Activated T-helper 1 cell treated with anti-CD3 and anti-CD28 coated beads, Interleukin-2, amount 50 U/mL, for 16 hours (primary cell): ENCODE results near the gene HIP1R.

Experiments used
- DNase-seq, 2 donors: peaks; one replicate each; pipeline ENCODE4 v3.0.0-alpha.2; 2020; ENCODE audit warnings: low read depth in 1 of 2, low spot score in 1 of 2

HIP1R gene

DNA sequence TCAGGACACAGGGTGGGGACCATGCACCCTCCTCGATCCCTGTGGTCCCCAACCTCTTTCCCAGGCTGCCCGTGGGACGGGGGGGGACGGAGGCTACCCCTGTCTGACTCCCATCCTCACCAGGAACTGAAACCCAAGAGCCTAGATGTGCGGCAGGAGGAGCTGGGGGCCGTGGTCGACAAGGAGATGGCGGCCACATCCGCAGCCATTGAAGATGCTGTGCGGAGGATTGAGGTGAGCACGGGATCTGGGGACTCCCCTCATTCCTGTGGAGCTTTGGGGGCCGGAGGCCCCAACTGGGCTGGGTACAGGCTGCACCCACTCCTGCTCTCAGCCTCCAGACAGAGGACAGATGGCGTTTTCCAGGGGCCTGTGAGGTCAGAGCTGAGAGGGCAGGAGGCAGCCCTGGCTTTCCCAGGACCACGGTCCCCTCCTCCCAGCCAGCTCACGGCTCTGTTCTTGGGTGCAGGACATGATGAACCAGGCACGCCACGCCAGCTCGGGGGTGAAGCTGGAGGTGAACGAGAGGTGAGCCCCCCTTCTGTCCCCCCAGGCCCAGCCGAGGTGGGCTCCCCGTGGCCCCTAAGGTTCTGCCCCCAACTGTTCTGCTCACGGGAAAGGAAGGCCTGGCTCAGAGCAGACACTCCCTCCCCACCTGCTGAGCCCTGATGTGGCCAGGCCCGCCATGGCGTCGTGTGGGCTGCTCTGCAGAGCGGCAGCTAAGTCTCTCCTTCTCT, 24.2 kb downstream of the HIP1R start:
- DNase-seq: no peak

DNA sequence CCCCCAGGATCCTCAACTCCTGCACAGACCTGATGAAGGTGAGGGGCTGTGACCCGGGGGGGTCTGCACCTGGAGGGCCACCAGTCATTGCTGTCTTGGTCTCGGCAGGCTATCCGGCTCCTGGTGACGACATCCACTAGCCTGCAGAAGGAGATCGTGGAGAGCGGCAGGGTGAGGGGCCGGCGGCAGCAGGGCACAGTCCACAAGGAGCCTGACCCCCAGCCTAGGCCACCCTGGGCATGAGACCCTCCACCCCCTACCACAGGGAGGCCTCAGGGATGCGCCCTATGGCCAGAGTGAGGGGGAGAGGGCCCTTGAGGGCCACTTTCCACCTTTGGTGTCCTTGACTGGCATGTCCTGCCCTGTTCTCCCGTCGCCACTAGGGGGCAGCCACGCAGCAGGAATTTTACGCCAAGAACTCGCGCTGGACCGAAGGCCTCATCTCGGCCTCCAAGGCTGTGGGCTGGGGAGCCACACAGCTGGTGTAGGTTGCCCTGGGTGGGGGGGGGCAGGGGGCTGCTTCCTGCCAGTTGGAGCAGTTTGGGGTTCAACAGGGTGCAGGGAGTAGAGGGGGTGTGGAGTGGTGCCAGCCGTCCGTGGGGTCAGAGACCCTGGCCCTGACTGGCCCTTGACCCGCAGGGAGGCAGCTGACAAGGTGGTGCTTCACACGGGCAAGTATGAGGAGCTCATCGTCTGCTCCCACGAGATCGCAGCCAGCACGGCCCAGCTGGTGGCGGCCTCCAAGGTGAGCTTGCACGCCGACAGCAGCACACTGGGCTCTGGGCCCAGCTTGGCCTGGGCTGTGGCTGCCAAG, 25.0 kb downstream of the HIP1R start:
- peak; percentile 68 to 69 for DNase-seq

DNA sequence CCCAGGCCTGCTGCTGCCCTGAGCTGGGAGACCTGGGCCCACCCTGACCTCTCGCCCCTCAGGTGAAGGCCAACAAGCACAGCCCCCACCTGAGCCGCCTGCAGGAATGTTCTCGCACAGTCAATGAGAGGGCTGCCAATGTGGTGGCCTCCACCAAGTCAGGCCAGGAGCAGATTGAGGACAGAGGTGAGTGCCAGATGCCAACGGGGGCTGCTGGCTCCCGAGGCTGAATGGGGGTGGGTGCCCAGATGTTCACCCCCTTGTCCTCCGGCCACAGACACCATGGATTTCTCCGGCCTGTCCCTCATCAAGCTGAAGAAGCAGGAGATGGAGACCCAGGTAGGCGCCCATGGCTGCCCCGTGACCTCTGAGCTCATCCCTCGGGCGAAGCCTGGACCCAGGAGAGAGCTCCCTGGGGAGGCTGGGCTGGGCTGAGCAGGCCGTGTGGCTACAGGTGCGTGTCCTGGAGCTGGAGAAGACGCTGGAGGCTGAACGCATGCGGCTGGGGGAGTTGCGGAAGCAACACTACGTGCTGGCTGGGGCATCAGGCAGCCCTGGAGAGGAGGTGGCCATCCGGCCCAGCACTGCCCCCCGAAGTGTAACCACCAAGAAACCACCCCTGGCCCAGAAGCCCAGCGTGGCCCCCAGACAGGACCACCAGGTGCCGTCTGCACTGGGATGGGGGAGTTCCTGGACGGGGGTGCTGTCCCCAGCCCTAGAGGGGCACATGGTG, 25.8 kb downstream of the HIP1R start:
- no peak for DNase-seq

DNA sequence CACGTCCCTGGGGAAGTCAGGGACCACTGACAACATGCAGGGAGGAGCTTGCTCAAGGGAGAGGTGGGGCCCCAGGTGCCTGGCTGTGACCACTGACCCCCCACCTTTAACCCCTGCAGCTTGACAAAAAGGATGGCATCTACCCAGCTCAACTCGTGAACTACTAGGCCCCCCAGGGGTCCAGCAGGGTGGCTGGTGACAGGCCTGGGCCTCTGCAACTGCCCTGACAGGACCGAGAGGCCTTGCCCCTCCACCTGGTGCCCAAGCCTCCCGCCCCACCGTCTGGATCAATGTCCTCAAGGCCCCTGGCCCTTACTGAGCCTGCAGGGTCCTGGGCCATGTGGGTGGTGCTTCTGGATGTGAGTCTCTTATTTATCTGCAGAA, 26.3 kb downstream of the HIP1R start:
- no peak for DNase-seq

DNA sequence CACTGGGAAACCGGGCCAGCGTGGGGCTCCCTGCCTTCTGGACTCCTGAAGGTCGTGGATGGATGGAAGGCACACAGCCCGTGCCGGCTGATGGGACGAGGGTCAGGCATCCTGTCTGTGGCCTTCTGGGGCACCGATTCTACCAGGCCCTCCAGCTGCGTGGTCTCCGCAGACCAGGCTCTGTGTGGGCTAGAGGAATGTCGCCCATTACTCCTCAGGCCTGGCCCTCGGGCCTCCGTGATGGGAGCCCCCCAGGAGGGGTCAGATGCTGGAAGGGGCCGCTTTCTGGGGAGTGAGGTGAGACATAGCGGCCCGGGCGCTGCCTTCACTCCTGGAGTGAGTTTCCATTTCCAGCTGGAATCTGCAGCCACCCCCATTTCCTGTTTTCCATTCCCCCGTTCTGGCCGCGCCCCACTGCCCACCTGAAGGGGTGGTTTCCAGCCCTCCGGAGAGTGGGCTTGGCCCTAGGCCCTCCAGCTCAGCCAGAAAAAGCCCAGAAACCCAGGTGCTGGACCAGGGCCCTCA, 26.9 kb downstream of the HIP1R start:
- no peak for DNase-seq

DNA sequence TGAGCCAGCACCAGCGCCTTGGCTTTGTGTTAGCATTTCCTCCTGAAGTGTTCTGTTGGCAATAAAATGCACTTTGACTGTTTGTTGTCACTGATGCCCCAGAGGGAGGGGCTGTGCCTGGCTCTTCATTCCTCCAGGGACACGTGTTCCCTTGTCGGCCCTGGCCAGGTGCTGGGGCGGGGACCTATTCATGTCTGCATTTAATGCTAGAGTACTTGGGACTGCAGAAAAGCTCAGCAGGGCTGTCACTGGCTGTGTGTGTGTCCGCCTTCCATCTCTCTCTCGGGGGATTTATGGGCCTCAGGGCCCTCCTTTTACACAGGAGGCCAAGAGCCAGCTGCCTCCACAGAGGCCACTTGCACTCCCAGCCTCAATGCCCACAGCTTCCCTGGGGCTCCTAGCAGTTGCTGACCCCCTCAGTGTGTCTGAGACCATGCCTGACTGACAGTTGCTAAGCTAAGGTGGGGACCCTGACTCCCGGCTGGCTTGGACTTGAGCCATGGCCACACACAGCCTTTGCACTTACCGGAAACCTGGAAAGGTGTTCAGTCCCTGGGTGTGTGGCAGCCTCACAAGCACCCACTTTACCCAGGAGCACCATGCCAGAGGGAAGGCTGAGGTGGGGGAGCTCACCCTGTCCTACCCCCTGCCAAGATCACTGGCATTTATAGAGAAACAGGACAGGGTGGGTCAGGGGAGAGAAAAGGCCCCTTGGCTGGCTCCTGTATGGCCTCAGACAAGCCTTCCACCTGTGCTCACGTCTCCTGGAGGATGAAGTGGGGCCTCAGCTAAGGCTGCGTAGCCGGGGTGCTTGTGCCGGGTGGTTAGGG, 27.8 kb downstream of the HIP1R start:
- no peak for DNase-seq

DNA sequence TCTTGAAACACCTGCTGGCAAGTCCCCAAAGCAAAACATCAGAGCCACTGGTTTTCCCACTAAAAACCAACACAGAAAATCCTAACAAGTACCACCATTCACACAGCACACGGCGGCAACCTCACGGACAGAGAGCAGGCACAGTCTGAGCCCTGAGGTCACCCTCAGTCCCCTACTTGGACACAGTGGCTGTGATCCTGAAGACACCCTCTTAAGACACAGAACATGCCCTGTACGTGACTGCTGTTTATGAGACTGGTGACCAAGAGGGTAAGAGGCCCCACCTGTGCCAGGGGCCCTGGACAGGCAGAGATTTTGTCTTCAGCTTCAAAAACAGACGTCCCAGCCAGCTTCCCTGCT, 29.6 kb downstream of the HIP1R start:
- DNase-seq: no peak

DNA sequence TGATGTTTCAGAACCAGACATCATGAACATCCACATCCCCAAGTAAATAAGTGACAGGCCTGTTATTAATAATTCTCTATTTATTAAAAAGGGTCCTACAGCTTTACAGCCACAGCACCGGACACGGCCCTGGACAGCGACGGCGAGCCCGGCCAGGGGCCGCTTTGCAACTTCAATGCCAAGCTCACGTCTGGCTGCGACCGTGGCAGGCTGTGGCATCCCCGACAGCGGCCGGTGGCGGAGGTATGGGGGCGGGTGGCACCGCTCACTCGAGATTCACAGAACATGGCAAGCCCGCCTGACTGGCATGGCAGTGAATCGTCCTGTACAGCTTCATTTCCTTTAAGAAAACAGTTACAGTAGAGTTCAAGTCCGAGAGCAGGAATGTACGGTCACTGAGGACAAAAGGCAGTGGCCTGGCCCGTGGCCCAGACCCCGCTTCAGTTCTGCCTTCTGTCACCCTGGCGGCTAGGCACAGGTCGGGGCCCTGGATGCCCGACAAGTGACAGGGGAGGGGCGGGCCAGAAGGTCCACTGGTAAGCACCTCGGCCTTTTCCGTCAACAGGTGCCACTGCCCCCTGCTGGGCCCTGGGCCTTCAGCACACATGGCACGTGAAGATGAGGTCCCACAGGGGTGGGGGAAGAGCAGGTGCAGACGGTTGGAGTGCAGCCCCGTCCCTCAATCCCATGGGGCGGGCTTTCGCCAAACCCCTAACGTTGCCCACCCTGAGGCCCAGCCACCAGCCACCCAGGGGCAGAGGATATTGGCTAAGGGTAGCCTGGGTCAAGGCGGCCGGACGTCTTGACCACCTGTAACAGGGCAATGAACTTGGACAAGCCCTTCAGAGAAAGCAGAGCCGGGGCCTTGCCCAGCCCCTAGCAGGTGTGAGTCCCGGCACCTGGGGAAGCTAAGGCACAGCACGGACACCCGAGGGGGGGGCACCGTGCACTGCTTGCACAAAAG, 30.3 kb downstream of the HIP1R start:
- no peak for DNase-seq

DNA sequence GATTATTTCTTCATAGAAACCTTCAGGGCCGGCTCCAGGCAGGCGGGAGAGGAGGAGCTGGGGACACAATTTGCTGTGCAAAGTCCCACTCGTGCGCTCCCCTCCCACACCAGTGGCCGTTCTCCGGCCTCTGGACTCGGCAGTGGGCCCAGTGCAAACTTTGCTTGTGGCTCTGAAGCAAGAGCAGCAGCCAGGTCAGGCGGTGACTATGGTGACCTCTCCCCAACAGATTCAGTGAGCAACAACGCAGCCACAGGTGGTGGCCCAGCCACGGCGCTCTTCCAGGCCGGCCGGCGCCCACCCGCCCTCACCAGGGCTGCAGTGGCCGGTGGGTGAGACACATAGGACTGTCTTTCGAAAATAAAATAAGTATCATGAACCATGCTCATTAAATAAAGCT, 31.1 kb downstream of the HIP1R start:
- no peak for DNase-seq

DNA sequence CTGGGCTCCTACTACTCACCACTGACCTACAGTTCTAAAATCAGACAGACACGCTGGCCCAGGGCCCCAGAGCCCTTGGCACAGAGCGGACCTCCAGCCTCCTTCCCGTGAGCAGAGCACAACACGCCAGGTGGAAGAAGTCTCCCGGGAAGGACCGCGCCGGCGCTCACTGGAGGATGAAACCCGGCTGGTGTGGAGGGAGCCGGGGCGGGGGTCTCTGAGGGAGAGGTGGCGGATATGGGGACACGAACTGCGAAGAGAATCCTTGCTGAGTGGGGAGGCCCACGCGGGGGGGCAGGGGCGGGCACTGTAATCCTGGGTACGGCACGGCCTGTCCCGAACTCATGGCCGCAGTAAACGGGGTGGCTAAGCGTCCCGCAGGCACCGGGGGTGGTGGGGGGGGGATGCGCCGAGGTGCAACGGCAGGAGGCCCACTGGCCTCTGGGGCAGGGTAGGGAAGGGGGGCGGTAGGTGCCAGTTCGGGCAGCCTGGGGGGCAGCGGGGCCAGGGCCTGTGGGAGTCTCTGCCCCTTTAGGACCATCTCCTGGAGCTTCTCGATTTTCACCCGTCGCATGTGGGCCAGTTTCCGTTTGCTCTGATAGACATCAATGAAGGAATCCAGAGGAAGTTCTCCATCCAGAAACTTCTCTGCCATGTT, 31.8 kb downstream of the HIP1R start:
- no peak for DNase-seq

DNA sequence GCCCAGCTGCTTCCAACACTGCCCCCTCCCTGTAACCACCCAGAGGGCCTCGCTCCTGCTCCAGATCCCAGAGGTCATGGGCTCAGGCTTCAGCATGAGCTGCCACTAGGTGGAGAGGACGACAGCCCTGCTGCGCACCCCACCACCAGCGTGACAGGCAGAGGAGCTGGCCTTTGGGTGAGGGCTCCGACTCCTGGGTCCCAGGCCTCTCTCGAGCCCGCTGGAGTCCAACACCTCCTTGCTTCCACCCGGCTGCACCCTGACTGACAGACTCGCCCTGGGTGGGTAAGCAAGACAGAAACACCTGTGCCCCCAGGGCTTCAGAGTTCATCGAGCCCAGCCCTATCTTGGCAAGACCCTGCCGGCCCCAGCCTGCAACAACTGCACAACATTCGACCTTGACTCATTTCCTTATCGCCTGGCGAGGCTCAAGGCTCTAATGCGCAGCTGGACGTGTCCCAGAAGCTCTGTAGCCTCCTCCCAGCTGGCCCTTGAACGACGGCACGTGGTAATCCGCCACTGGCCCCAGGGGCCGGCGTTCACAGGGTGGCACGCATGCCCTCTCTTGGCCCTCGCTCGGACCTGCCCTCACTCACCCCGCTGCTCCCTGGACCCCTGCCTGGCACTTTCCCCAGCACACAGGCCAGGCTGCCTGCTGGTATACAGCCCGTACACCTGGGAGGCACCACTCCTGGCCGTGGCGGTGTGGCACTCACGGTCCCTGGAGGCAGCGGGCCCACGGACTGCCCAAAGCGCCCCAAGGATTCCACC, 32.6 kb downstream of the HIP1R start:
- no peak for DNase-seq

DNA sequence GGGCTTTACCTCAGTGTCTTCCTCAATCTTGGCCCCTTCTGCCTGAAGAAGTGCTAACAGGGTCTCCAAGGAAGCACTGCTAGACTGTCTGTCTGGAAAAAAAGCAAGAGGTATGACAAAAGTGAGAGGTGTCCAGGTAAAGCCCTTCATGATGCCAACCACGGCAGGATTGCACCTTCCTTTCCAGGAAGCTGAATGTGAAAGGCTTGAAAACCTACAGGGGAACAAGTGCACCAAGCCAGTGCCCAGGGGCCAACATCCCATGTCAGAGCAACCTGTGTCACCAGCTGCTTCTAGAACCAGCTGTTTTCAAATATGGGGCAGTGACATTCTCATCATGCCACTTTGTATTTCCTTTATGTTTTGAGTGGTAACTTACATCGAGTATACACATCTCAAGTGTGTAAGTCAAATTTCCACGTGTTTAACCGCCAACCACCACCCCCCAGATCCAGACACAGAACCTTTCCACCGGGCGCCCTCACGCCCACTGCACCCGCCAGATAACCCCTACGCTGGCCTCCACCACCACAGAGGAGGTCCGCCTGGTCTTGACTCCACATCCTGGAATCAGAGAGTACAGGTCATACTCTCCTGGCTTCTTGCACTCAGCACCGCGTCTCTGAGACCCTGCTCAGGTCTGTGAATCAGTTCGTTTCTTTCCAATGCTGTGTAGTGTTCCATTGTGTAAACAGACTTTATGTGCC, 33.4 kb downstream of the HIP1R start:
- no peak for DNase-seq

DNA sequence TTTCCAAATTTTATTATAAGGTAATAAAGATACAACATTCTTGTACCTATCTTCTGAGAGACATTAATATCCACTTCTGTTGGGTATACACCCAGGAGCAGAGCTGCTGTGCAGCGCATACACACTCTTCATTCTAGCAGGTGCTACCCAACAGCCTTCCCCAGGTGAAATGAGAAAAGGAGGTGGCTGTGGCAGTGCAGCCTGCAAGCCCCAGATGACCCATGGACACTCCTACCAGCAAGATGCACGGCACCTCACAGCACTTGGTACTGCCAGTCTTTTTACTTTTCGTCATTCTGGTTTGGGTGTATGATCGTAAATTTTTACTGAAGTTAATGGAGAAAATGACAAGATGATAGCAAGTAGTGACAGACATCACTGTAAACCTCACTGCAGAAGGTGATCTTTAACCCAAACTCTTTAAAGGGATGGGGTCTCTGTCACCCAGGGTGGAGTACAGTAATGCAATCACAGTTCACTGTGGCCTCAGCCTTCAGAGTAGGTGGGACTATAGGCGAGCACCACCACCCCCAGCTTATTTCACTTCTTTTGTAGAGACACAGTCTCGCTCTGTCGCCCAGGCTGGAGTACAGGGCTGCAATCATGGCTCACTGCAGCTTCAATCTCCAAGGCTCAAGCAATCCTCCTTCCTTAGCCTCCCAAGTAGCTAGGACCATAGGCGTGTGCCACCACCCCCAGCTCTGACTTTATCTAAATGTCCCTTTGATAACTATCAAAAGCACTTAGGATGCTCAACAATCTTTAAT, 34.1 kb downstream of the HIP1R start:
- DNase-seq: no peak

DNA sequence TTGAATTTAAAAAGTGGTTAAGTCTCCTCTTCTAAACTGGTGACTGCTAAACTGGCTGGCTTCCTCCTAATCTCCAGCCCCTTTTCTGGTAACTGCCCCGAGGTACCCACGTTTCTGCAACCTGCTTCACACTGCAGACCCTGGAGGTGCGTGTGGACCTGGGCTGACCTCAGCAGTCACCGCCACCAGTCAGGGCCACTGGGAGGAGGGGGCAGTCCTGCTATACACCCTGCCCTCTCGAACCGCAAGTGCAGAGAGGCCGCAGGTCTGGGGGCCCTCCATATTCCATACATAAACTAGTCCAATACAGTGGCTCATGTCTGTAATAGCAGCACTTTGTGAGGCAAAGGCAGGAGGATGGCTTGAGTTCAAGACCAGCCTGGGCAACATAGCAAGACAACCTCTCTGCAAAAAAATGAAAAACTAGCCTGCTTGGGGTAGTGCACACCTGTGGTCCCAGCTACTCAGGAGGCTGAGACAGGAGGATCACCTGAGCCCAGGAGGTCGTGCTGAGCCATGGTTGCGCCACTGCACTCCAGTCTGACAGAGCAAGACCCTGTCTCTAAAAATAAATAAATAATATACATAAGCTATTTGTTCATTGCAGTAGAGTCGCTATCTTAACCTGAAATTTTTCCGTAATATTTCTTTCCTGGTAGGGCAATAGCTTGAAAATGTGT, 35.0 kb downstream of the HIP1R start:
- no peak for DNase-seq

DNA sequence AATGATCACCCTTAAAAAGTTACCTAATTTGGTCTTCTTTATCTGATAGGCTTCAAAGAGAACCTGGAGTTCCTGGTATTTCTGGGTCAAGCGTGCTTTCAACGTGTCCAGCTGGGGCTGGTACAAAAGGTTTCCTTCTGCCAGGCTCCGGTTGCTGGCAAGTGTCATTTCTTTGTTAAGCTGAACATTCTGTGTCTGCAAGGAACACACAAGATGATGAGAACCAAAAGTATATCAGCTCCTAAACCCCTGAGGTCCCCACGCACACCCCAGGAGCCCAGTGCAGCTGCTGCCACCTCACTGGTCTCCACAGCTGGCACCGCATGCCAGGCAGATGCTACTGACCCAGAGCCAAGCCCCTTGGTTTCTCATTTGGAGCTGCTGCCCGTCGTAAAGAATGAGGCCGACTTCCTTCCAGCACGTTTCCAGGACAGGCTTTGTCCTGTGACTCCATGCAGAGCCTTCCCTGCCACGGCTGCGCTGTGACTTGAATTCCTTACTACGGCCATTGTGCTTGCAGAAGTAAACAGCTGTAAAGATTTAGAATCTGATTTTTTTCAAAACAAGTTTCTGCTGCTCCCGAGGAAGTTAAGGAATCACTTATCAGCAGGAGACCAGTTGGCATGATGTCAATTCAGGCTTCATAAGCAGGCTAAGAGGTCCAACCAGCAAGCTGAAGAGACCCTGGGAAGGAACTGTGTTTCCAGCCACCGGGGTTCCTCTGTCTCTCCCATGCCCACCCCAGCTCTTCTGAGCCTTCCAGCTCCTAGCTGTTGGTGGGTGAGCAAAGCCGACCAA, 35.8 kb downstream of the HIP1R start:
- no peak for DNase-seq
